T-helper 2 cell treated with Interferon-gamma antibody and Interleukin-4, amounts not matched to agents 100 ng/mL and 5 ng/mL, for 36 hours (primary cell): ENCODE measurements around the gene MACROD2. TPM values are rescaled to one million over a fixed set of nuclear protein-coding genes. Genes with fewer than 3 reads are reported as not detected.

ENCODE experiments used
- intact Hi-C: fragments of 100-400 bp; cut with micrococcal nuclease; formaldehyde crosslinking; loops from one replicate; pipeline ENCODE4 v1.15.1; 2023
- total RNA-seq: library from RNA; stranded (reverse); gene quantifications from 2 replicates; pipeline ENCODE4 v1.2.3, GENCODE V29; 2022

The MACROD2 gene
- total RNA-seq, 1 donor from 2014 or later: not detected

DNA sequence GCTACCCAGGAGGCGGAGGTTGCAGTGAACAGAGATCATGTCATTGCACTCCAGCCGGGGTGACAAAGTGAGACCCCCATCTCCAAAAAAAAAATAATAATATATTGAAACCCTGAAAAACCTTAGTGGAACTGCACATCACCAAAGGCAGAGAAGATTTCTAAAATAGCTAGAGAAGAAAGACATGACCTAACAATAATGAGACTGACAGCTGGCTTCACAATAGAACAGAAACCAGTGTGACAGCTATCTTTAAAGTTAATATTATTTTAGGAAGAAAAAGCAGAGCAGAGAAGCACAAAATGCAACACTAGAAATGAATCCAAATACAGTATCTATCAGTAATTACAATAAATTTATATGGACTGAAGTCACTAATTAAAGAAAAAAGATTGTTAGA is 409.2 kb downstream of the MACROD2 start:
- intact Hi-C loops: no loop called here

DNA sequence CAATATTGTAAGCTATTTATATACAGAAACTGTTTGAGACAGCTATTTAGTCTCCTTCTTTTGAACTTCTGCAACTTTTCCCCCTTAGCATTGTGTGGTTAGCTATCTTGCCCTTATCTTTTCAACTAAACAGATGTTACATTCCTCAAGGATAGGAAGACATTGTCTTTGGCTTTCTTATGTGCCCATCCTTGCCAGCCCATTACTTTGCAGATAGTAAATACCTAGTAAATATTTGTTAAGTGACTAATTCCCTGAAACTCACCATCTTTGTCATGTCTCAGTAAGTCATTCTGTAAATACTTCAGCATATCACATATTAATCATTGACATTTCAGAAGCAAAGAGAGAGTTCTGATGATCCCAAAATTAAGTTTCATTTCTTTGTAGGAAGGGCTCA is 411.2 kb downstream of the MACROD2 start:
- intact Hi-C loops: no loop called here

GRCh38 chr20:14407336-14407735 is 412.0 kb downstream of the MACROD2 start:
- intact Hi-C loops: no loop called here

GRCh38 chr20:14410869-14411555 is 415.7 kb downstream of the MACROD2 start:
- intact Hi-C loops: no loop called here

DNA sequence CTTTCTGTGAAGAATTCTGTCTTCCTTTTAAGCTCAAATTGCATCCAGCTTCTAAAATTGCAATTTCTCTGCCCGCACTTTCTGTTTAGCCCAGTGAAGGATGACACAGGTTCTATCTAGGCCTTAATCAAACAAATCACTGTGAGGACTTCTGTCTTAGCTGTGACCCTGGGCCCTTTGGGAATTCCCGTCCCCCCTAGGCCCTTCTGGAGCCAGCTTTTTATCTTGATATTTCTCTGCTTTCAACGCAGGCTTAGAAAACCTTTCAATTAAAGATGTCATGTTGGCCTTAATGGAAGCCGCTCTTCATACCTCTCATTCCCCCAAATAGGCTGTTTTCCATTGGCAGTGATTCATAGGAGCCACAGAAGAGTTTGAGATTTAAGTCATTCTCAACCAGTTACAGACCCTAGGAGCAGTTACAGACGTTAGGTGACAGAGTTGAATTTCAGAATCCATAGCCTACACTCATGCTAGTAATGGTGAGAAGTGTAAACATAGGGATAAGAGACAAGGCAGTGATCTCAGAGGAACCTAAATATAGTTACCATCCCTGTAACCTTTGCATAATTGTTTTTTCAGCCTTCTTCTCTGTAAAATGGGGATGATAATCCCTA is 416.9 kb downstream of the MACROD2 start:
- intact Hi-C loops: no loop called here

DNA sequence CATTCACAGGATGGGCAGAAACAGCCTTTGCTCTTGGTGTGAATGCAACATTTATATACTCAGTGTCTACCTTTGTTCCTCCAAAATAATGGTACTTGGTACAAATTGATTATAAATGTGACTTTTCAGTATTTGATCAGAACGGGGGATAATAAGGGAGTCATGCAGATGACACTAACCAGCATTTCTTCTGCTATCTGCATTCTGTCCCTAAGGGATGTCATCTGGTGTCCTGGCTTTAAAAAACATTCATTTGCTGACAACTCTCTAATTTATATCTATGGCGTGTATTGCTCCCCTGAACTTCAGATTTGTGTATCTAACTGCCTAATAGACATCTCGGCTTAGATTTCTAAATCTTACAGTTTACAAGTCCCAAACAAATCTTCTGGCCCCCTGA is 418.5 kb downstream of the MACROD2 start:
- intact Hi-C loops: no loop called here

- intact Hi-C loops: no loop called here
These were observed 419.2 kb downstream of the MACROD2 start for GRCh38 chr20:14414560-14414959.

DNA sequence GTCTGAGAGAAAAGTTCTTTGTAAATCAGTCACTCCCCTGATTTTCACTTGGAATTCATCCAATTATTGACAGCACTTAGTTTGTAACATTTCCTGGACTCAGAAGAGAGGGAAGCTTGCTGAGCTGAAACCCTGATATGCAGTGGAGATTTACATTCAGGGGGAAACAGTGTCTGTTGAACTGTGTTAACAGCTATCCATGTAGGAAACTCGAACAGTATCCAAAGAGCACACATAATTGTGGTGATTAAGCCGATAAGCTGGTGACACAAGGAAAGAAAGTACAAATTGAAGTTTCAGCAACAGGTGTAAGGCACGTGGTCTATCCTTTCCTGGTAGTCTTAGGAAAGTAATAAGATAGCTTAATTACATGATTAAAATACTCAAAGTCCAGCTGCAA is 420.2 kb downstream of the MACROD2 start:
- intact Hi-C loops: no loop called here

GRCh38 chr20:14418376-14418775 is 423.1 kb downstream of the MACROD2 start:
- intact Hi-C loops: no loop called here

DNA sequence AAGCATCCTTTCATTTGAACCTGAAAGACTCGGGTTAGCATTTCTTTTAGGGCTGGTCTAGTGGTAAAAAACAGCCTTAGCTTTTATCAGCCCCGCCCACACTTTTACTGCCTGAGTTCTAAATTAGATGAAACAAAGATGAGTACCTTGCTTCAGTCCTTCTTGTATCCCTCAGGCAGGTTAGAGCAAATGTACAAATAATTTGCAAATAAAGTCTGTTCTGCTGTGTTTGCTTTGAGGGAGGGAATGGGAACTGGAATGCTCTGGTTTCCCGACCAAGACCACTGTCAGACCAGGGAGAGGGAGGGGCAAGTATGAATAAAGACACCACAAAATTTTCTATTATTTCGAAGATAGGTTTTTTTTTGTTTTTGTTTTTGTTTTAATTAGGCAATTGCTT is 427.6 kb downstream of the MACROD2 start:
- intact Hi-C loops: no loop called here

DNA sequence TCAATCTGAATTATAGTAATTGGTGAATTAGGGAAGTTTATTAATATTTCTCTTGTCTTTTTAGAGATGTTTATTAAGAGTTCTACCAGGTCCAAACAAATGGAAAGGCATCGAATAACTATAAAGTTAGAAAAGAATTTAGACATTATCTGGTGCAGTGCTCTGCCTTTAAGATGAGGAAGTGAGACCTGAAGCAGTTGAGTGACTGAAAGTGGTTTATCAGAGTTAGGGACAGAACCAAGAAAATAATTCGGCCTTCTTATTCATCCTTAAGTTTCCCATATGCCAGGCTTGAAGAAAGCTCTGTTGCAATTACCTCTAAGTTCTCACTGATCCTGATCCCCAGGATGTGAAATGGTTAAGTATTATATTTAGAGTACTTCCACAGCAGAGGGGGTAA is 436.3 kb downstream of the MACROD2 start:
- intact Hi-C loops: no loop called here

GRCh38 chr20:14432085-14432484 is 436.8 kb downstream of the MACROD2 start:
- intact Hi-C loops: no loop called here

GRCh38 chr20:14432597-14432996 is 437.3 kb downstream of the MACROD2 start:
- intact Hi-C loops: no loop called here

DNA sequence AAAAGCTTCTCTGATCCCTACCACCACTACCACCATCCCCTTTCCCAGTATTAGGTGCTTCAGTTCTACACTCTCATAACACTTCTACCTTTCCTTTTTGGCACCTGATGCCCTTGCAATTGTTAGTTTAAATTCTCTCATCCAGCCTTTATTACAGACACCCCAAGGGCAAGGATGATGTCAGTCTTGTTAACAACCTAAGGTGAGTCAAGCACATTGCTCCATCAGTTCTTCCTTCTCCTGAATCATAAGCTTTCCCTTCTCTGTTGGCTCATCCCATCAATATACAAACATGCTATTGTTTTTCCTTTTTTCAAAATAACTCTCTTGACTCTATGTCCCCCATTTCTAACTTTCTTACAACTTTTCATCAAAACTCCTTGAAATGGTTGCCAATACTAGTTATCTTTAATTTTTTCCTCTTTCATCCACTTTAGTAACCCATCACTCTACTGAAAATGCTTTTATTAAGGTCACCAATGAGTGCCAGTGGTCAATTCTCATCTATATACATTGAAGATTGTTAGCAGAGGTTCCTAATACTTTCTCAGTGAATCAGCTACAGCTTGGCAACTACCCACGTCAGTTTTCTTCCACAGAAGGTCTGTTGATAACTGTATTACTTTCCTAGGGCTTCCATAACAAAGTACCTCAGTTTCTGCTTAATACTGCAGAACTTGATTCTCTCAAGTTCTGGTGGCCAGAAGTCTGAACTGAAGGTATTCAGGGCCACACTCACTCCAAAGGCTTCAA is 439.2 kb downstream of the MACROD2 start:
- intact Hi-C loops: no loop called here

DNA sequence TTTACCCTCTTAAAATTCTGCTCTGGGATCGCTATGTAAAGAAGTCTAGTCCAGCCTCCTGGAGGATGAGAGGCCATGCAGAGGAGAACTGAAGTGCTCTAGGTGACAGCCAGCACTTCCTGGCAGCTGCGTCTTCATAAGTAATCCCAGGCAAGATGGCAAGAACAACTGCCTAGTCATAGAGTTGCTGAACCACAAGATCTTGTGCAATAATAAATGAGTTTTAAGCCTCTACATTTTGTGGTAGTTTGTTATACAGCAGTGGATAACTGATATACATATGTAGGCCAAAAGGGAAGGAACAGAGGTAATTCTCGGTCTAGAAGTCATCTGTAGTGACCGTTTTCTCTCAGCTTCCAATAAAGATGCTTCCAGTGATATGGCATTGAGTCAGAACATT is 445.9 kb downstream of the MACROD2 start:
- intact Hi-C loops: no loop called here

GRCh38 chr20:14444106-14444505 is 448.8 kb downstream of the MACROD2 start:
- intact Hi-C loops: no loop called here

DNA sequence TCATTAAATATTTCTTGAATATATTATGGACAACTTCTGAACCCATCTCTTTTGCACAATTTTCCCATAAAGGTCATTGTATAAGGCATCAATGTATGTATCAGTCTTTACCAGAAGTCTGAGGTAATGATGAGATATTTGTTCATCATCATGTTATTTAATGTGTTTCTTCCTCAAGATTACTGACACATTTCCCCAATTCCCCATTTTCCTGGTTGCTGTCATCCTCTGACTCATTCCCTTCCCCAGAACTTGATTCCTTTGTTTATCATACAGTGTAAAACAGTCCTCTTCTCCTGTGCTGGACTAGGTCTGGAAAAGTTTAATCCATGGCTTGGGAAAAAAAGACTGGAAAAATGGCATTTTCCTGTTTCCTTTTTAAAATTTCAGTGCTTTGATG is 450.0 kb downstream of the MACROD2 start:
- intact Hi-C loops: no loop called here

DNA sequence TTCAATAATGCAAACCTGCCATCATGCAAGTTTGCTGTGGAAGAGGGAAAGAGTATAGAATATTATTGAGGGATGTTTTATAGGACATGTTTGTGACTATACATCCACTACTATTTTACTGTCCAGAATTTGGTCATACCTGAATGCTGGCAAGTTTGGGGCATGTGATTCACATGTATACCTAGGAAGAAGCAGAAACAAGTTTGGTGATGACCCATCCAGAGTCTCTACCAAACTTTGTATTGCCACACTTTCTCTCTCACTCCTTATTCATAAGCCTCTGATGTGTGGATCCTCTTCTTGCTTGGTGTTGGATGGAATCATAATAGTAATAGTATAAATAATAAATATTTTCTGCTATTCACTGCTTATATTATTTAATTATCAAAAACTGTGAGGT is 450.6 kb downstream of the MACROD2 start:
- intact Hi-C loops: no loop called here

GRCh38 chr20:14446446-14446845 is 451.1 kb downstream of the MACROD2 start:
- intact Hi-C loops: no loop called here

DNA sequence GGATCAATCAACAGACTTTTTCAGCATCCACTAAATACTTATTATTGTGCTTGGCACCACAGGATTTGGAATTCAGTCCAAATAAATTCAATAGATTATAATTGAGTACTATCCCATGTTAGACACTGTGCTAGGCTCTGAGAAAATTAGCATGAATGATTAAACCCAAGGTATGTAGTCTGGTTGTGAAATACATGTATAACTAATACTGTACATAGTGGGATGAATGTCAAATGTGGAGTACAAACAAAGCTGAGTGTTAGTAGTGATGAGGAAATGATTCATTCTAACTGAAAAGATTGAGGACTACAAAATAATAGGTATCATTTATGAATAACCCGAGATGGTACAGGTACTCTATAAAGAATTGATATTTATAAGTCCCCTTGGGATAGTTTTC is 454.0 kb downstream of the MACROD2 start:
- intact Hi-C loops: no loop called here

- intact Hi-C loops: no loop called here
These were observed 454.9 kb downstream of the MACROD2 start for GRCh38 chr20:14450256-14450655.

DNA sequence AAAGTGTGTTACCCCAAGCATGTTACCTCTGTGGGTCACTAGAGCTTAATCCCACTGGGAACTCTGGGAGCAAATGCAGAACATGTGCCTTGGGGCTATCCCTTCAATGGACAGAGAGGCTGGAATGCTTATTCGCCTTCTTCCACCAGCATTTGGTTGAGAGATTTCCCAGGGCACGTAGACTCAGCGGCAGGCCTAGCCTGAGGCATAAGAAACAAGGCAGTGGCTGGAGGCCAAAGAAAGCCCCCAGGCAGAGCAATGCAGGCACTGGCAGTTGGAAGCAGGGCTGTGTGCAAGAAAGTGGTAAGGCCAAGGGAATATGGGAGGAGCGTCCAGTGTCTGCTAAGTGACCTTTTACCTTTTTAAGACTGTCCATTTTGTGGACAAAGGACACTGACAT is 456.1 kb downstream of the MACROD2 start:
- intact Hi-C loops: no loop called here

DNA sequence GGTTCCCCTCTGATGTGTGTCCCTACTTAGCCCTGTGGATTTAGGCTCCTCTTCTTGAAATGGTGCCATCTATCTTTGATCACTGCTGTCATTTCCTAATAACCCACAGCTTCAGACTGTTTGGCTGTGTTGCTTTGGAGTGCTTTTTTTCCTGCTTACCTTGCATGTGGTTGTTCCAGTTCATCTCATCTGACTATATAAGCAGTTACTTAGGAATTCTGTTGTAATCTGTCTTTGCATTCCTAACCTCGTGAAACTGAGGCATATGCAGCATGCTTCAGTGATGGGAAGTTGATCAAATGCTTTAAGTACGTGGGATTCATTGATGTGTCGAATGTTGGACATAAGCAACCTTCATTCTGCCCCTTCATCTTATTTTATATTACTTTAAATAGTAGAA is 457.9 kb downstream of the MACROD2 start:
- intact Hi-C loops: no loop called here
